OCI-LY1 (cell line): ENCODE measurements around the gene TBC1D10A.

ENCODE experiments used
- CTCF ChIP-seq: fragments of 200-600 bp; sonication (generic), shearing (Covaris generic); IDR thresholded peaks from 2 replicates; pipeline ENCODE4 v1.5.1; 2017; ENCODE audit warnings: mild to moderate bottlenecking, antibody characterized with exemption, low read length, moderate library complexity, mixed read lengths
- EZH2 ChIP-seq: fragments of 200-600 bp; sonication (generic), shearing (Covaris generic); IDR thresholded peaks from 2 replicates; pipeline ENCODE4 v1.8.0; 2017; ENCODE audit warnings: borderline replicate concordance, mixed run types, mild to moderate bottlenecking, antibody characterized with exemption, low read length, moderate library complexity, mixed read lengths

- TF ChIP-seq CTCF: no peak
- no peak for TF ChIP-seq EZH2
Measured at GRCh38 chr22:30314915-30315314, 11.8 kb downstream of the TBC1D10A start.
